H1 (cell line): ENCODE measurements around the gene BUD23. TPM values are rescaled to one million over a fixed set of nuclear protein-coding genes. Genes with fewer than 3 reads are reported as not detected.
"Not testable (repeated sequence)": the region's sequence is repeated elsewhere in the genome, so short reads cannot be mapped to it uniquely, and the experiment has no call there.

Source experiments
- CTCF ChIA-PET: fragments of 300-600 bp; sonication (Branson Sonifier 250); formaldehyde crosslinking; loops from one replicate; lab custom pipeline; 2021; ENCODE audit not compliant: partially characterized antibody; lab: Charles Lee
- POLR2A ChIA-PET: fragments of 300-600 bp; sonication (Branson Sonifier 250); formaldehyde crosslinking; loops from one replicate; lab custom pipeline; 2021; ENCODE audit warnings: inconsistent platforms; ENCODE audit not compliant: partially characterized antibody; lab: Charles Lee
- DNase-seq, 2 experiments: peaks; one replicate each; pipeline versions ENCODE4 v3.0.0 to v3.0.0-alpha.2; 2010 to 2022; ENCODE audit warnings: low spot score in 2 of 2, low read depth in 1 of 2, mixed read lengths in 1 of 2
- FAIRE-seq: peaks from 2 replicates; lab custom pipeline; 2011; peaks lifted over from hg19 to GRCh38; lab: Jason Lieb, UNC
- H2AFZ ChIP-seq: 2 replicates; pipeline ENCODE4 v1.8.1; 2012; ENCODE audit warnings: low read length, inconsistent platforms
- H2AK5ac ChIP-seq: 2 replicates; pipeline ENCODE4 v1.6.1; 2013; ENCODE audit warnings: low read depth, low read length
- H2BK120ac ChIP-seq: replicated peaks from 2 replicates; pipeline ENCODE3; 2013; ENCODE audit warnings: low read depth, low read length, inconsistent platforms
- H2BK12ac ChIP-seq: 2 replicates; pipeline ENCODE4 v1.6.1; 2013; ENCODE audit warnings: low read depth, low read length
- H2BK15ac ChIP-seq: 2 replicates; pipeline ENCODE4 v1.6.1; 2013; ENCODE audit warnings: low read length
- H2BK20ac ChIP-seq: 2 replicates; pipeline ENCODE4 v1.6.1; 2013; ENCODE audit warnings: low read length
- H2BK5ac ChIP-seq: 2 replicates; pipeline ENCODE4 v1.6.1; 2013; ENCODE audit warnings: low read depth, low read length
- H3K14ac ChIP-seq: 2 replicates; pipeline ENCODE4 v1.6.1; 2013; ENCODE audit warnings: inconsistent platforms; ENCODE audit not compliant: insufficient read length
- H3K18ac ChIP-seq: 2 replicates; pipeline ENCODE4 v1.6.1; 2013; ENCODE audit warnings: low read length; ENCODE audit errors: extremely low read depth
- H3K23ac ChIP-seq: 2 replicates; pipeline ENCODE4 v1.6.1; 2013; ENCODE audit warnings: inconsistent platforms; ENCODE audit not compliant: insufficient read length
- H3K23me2 ChIP-seq: 2 replicates; pipeline ENCODE4 v1.6.1; 2013; ENCODE audit warnings: low read depth, low read length
- H3K27ac ChIP-seq: 2 replicates; pipeline ENCODE4 v1.6.1; 2011; ENCODE audit warnings: low read depth, low read length, inconsistent platforms
- H3K27me3 ChIP-seq, 4 experiments: replicated peaks in 1 of 4; 1 replicate in 1 of 4; 2 replicates in 3 of 4; pipeline versions ENCODE4 v1.6.1 to v1.8.1; 2011 to 2013; ENCODE audit warnings: low read length in 3 of 4, mild to moderate bottlenecking in 3 of 4, inconsistent platforms in 2 of 4, mixed read lengths in 2 of 4, moderate library complexity in 1 of 4; ENCODE audit not compliant: control insufficient read depth in 3 of 4, insufficient read depth in 3 of 4; ENCODE audit errors: extremely low read depth in 1 of 4
- H3K36me3 ChIP-seq, 4 experiments: 2 replicates each; pipeline versions ENCODE4 v1.6.1 to v1.8.1; 2011 to 2013; ENCODE audit warnings: mild to moderate bottlenecking in 4 of 4, low read length in 3 of 4, moderate library complexity in 2 of 4, control low read depth in 1 of 4, inconsistent platforms in 1 of 4; ENCODE audit not compliant: insufficient read depth in 4 of 4, control insufficient read depth in 2 of 4
- H3K4ac ChIP-seq: replicated peaks from 2 replicates; pipeline ENCODE3; 2013; ENCODE audit warnings: low read length, low read depth, mixed read lengths, inconsistent platforms; ENCODE audit not compliant: insufficient read length
- H3K4me1 ChIP-seq, 4 experiments: replicated peaks in 1 of 4; 1 replicate in 1 of 4; 2 replicates in 3 of 4; pipeline versions ENCODE4 v1.6.1 to v1.8.1; 2011 to 2013; ENCODE audit warnings: low read length in 3 of 4, inconsistent platforms in 2 of 4, mixed read lengths in 1 of 4; ENCODE audit not compliant: insufficient read depth in 4 of 4, control insufficient read depth in 3 of 4
- H3K4me2 ChIP-seq, 2 experiments: 2 replicates each; pipeline versions ENCODE4 v1.6.1 to v1.8.1; 2011 to 2013; ENCODE audit warnings: low read depth in 2 of 2, low read length in 2 of 2, control low read depth in 1 of 2, inconsistent platforms in 1 of 2, mild to moderate bottlenecking in 1 of 2; ENCODE audit not compliant: insufficient read depth in 1 of 2
- H3K4me3 ChIP-seq, 4 experiments: fragments of 200-600, 300-600 bp in 1 of 4; sonication (generic), shearing (Covaris generic), sonication (Bioruptor Twin) in 1 of 4; 2 replicates each; pipeline versions ENCODE4 v1.5.1 to v1.8.1; 2011 to 2016; ENCODE audit warnings: low read length in 4 of 4, low read depth in 3 of 4, control low read depth in 2 of 4, inconsistent platforms in 2 of 4, mild to moderate bottlenecking in 2 of 4, mixed read lengths in 1 of 4, moderate library complexity in 1 of 4; ENCODE audit not compliant: insufficient read depth in 2 of 4; ENCODE audit errors: extremely low read depth in 1 of 4
- H3K56ac ChIP-seq: replicated peaks from 2 replicates; pipeline ENCODE3; 2013; ENCODE audit warnings: low read depth, mild to moderate bottlenecking, mixed read lengths, low read length, inconsistent platforms; ENCODE audit not compliant: insufficient read length
- H3K79me1 ChIP-seq: 2 replicates; pipeline ENCODE4 v1.6.1; 2013; ENCODE audit warnings: low read depth, low read length, control low read depth
- H3K79me2 ChIP-seq, 2 experiments: 2 replicates each; pipeline versions ENCODE4 v1.6.1 to v1.8.1; 2012 to 2013; ENCODE audit warnings: low read length in 2 of 2, mild to moderate bottlenecking in 2 of 2, inconsistent platforms in 1 of 2; ENCODE audit not compliant: insufficient read depth in 2 of 2, control insufficient read depth in 1 of 2
- H3K9ac ChIP-seq, 4 experiments: replicated peaks in 1 of 4; 1 replicate in 1 of 4; 2 replicates in 3 of 4; pipeline versions ENCODE4 v1.6.1 to v1.8.1; 2011 to 2013; ENCODE audit warnings: low read depth in 3 of 4, low read length in 3 of 4, control low read depth in 2 of 4, mild to moderate bottlenecking in 2 of 4, moderate library complexity in 2 of 4, inconsistent platforms in 1 of 4; ENCODE audit errors: extremely low read depth in 1 of 4
- H3K9me3 ChIP-seq, 2 experiments: 2 replicates each; pipeline versions ENCODE4 v1.6.1 to v1.8.1; 2012 to 2013; ENCODE audit warnings: mild to moderate bottlenecking in 2 of 2, moderate library complexity in 2 of 2, control low read depth in 1 of 2, inconsistent platforms in 1 of 2, low read depth in 1 of 2, low read length in 1 of 2, mixed read lengths in 1 of 2; ENCODE audit not compliant: insufficient read depth in 2 of 2
- H4K20me1 ChIP-seq, 2 experiments: replicated peaks in 1 of 2; 2 replicates each; pipeline versions ENCODE3 to v1.8.1; 2011 to 2013; ENCODE audit warnings: inconsistent platforms in 2 of 2, low read length in 2 of 2, mild to moderate bottlenecking in 1 of 2; ENCODE audit not compliant: insufficient read depth in 2 of 2, control insufficient read depth in 1 of 2
- H4K5ac ChIP-seq: 2 replicates; pipeline ENCODE4 v1.6.1; 2013; ENCODE audit warnings: low read length, low read depth, mixed read lengths, inconsistent platforms; ENCODE audit not compliant: insufficient read length
- H4K8ac ChIP-seq: 2 replicates; pipeline ENCODE4 v1.8.0; 2013; ENCODE audit warnings: mild to moderate bottlenecking, moderate library complexity, low read length, inconsistent platforms; ENCODE audit not compliant: insufficient read depth; ENCODE audit errors: extremely low read depth
- H4K91ac ChIP-seq: replicated peaks from 2 replicates; pipeline ENCODE3; 2013; ENCODE audit warnings: low read length, mixed read lengths, inconsistent platforms; ENCODE audit not compliant: insufficient read length
- RAD21 ChIP-seq, 2 experiments: IDR thresholded peaks in 1 of 2; conservative IDR thresholded peaks in 1 of 2; 2 replicates each; pipeline ENCODE4 v1.6.1; 2011; ENCODE audit warnings: low read depth in 2 of 2, low read length in 2 of 2, improper control_type of control experiment in 1 of 2, inconsistent platforms in 1 of 2, mild to moderate bottlenecking in 1 of 2, moderate library complexity in 1 of 2
- WGBS, 2 experiments: shearing (Covaris generic) in 1 of 2; methylation state at CpG; one replicate each; pipeline versions ENCODE4 v1.1.6 to v1.1.7; 2013 to 2015; ENCODE audit warnings: low lambda C conversion rate in 2 of 2, mixed read lengths in 2 of 2, inconsistent platforms in 1 of 2, low coverage in 1 of 2, missing lambda C conversion rate in 1 of 2; ENCODE audit not compliant: insufficient replicate concordance in 2 of 2, insufficient coverage in 1 of 2, insufficient read length in 1 of 2; ENCODE audit errors: extremely low coverage in 1 of 2, missing lambda C conversion rate in 1 of 2; 5-methylcytosine and 5-hydroxymethylcytosine counted together
- polyA plus RNA-seq, 7 experiments: library from polyadenylated mRNA; depleted of rRNA in 3 of 7; stranded (reverse) in 5 of 7; unstranded in 2 of 7; fragments of >200 nt in 5 of 7; fragments of 200-250 nt in 2 of 7; gene quantifications; 1 replicate in 5 of 7; 2 replicates in 1 of 7; 4 replicates in 1 of 7; pipeline versions ENCODE4 v1.2.1 to v1.2.3, GENCODE V29; 2011 to 2013; ENCODE audit warnings: missing spikeins in 2 of 7, mixed read lengths in 2 of 7
- total RNA-seq: library from RNA; stranded (reverse); fragmentation: NEBNext Ultra II Directional; extraction: Animal tissue kit (Norgen Biotek cat#: 25700); gene quantifications from 2 replicates; pipeline ENCODE4 v1.2.1, GENCODE V29; 2021
- TF ChIP-seq, protein P1 (sequence below), 3 experiments: IDR thresholded peaks; 1 replicate in 2 of 3; 2 replicates in 1 of 3; pipeline versions ENCODE4 v1.5.1 to v1.6.1; 2011; ENCODE audit warnings: low read length in 3 of 3, mild to moderate bottlenecking in 3 of 3, inconsistent platforms in 2 of 3, low read depth in 1 of 3, moderate library complexity in 1 of 3; ENCODE audit not compliant: insufficient read depth in 1 of 3; ENCODE audit errors: control extremely low read depth in 1 of 3

Gene BUD23
- total and polyA plus RNA-seq, 2 of the 8 experiments (the other 6 are each of a cell fraction or from before 2014, with no cell fraction given): 72.3 to 78.4 TPM

DNA sequence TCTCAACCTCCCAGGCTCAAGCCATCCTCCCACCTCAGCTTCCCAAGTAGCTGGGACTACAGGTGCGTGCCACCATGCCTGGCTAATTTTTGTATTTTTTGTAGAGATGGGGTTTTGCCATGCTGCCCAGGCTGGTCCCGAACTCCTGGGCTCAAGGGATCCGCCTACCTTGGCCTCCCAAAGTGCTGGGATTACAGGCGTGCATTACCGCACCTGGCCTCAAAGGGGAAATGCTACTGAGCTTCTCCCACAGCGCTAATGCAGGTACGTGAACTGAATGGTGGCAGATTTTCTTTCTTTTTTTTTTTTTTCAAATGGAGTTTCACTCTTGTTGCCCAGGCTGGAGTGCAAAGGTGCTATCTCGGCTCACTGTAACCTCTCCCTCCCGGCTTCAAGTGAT lies 7.3 kb upstream of the BUD23 start:
- not testable (repeated sequence) for H3K4ac ChIP-seq, H3K79me1 ChIP-seq, H2BK120ac ChIP-seq, H3K18ac ChIP-seq, H2BK12ac ChIP-seq, H4K8ac ChIP-seq, H4K5ac ChIP-seq, H2BK20ac ChIP-seq, H3K27ac ChIP-seq, H3K4me2 ChIP-seq, H3K36me3 ChIP-seq, H3K4me3 ChIP-seq, H3K56ac ChIP-seq, H3K14ac ChIP-seq, H3K9me3 ChIP-seq, H4K20me1 ChIP-seq, FAIRE-seq, H3K23me2 ChIP-seq, DNase-seq, H2BK5ac ChIP-seq, H4K91ac ChIP-seq, H2BK15ac ChIP-seq, H2AFZ ChIP-seq, H2AK5ac ChIP-seq, H3K27me3 ChIP-seq, H3K4me1 ChIP-seq, H3K9ac ChIP-seq, H3K23ac ChIP-seq
- ChIA-PET POLR2A (interaction anchor here (1.0 to 1.6 kb wide), 5 partner anchors 8 to 156 kb away, joined by 3 to 5 read pairs (median 3); no protein-coding TSS in a partner anchor), CTCF (interaction anchor here (0.8 to 9.1 kb wide), 10 partner anchors 8 to 76 kb away, joined by 3 to 72 read pairs (median 4); partner anchors contain the start of gene VPS37D)
- WGBS, 2 experiments: 66% methylated on average over 9 of the region's 9 CpGs; no CpG with 5 or more reads in 1 of the 2 experiments
- peaks cover 4 to 19% of the 10 kb centered on the region in 2 experiments for H3K79me2 ChIP-seq
- TF ChIP-seq, protein P1, sequence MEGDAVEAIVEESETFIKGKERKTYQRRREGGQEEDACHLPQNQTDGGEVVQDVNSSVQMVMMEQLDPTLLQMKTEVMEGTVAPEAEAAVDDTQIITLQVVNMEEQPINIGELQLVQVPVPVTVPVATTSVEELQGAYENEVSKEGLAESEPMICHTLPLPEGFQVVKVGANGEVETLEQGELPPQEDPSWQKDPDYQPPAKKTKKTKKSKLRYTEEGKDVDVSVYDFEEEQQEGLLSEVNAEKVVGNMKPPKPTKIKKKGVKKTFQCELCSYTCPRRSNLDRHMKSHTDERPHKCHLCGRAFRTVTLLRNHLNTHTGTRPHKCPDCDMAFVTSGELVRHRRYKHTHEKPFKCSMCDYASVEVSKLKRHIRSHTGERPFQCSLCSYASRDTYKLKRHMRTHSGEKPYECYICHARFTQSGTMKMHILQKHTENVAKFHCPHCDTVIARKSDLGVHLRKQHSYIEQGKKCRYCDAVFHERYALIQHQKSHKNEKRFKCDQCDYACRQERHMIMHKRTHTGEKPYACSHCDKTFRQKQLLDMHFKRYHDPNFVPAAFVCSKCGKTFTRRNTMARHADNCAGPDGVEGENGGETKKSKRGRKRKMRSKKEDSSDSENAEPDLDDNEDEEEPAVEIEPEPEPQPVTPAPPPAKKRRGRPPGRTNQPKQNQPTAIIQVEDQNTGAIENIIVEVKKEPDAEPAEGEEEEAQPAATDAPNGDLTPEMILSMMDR (IDR thresholded peaks at IDR 0.05; ENCODE audit: control extremely low read depth in 1 of 3, insufficient read depth in 1 of 3, low read depth in 1 of 3, low read length in 3 of 3): peak; percentile 8 to 40 (median 36); a peak in 3 of 4 replicates
- peak; percentile 2 to 8; a peak in 2 of 4 replicates for TF ChIP-seq RAD21 (IDR thresholded peaks at IDR 0.05 in 1 of 2, conservative IDR thresholded peaks at IDR 0.05 in 1 of 2; ENCODE audit: low read depth in 2 of 2, low read length in 2 of 2)
